Spleen (tissue), 11 donors: ENCODE results near the gene ENPP1. TPM values are rescaled to one million over a fixed set of nuclear protein-coding genes. Genes with fewer than 3 reads are reported as not detected.

Experiments
- DNase-seq: peaks from one replicate; pipeline ENCODE4 v3.0.0-alpha.2; 2020
- H3K27ac ChIP-seq, 8 donors: fragments of 200-600 bp; sonication (generic) in 7 of 8; 1 replicate in 4 of 8; 2 replicates in 4 of 8; pipeline versions ENCODE4 v1.5.0 to v1.8.0; 2016 to 2021; ENCODE audit warnings: inconsistent platforms in 4 of 8, mild to moderate bottlenecking in 4 of 8, moderate library complexity in 1 of 8
- H3K27me3 ChIP-seq, 7 donors: fragments of 200-600 bp; sonication (generic) in 6 of 7; replicated peaks in 1 of 7; 1 replicate in 4 of 7; 2 replicates in 3 of 7; pipeline versions ENCODE4 v1.5.0 to v1.8.0; 2016 to 2021; ENCODE audit warnings: inconsistent platforms in 3 of 7, mild to moderate bottlenecking in 1 of 7
- H3K36me3 ChIP-seq, 6 donors: fragments of 200-600 bp; sonication (generic) in 5 of 6; 1 replicate in 4 of 6; 2 replicates in 2 of 6; pipeline versions ENCODE4 v1.5.0 to v1.8.0; 2016 to 2021; ENCODE audit warnings: inconsistent platforms in 2 of 6
- H3K4me1 ChIP-seq, 6 donors: fragments of 200-600 bp; sonication (generic) in 5 of 6; 1 replicate in 3 of 6; 2 replicates in 3 of 6; pipeline versions ENCODE4 v1.5.0 to v1.8.0; 2016 to 2021; ENCODE audit warnings: inconsistent platforms in 3 of 6
- H3K4me3 ChIP-seq, 8 donors: fragments of 200-600 bp; sonication (generic) in 7 of 8; 1 replicate in 4 of 8; 2 replicates in 4 of 8; pipeline versions ENCODE4 v1.5.0 to v1.8.0; 2016 to 2021; ENCODE audit warnings: inconsistent platforms in 4 of 8, mild to moderate bottlenecking in 4 of 8, moderate library complexity in 2 of 8
- H3K9me3 ChIP-seq, 8 donors: fragments of 200-600 bp; sonication (generic) in 7 of 8; 1 replicate in 4 of 8; 2 replicates in 4 of 8; pipeline versions ENCODE4 v1.5.0 to v1.8.0; 2016 to 2021; ENCODE audit warnings: inconsistent platforms in 4 of 8
- CTCF ChIP-seq, 11 experiments: fragments of 200-600 bp in 7 of 11; fragments of 450-650 bp in 4 of 11; sonication (generic) in 4 of 11; IDR thresholded peaks in 8 of 11; conservative IDR thresholded peaks in 3 of 11; 1 replicate in 7 of 11; 2 replicates in 4 of 11; pipeline versions ENCODE4 v1.4.0 to v1.8.0; 2016 to 2021; ENCODE audit warnings: antibody characterized with exemption in 11 of 11, inconsistent platforms in 4 of 11, mild to moderate bottlenecking in 1 of 11
- POLR2A ChIP-seq, 3 donors: fragments of 450-650 bp; IDR thresholded peaks; one replicate each; pipeline ENCODE4 v1.5.1; 2017; ENCODE audit warnings: antibody characterized with exemption in 3 of 3, mild to moderate bottlenecking in 1 of 3
- POLR2AphosphoS5 ChIP-seq, 3 donors: sonication (generic); formaldehyde crosslinking; IDR thresholded peaks; one replicate each; pipeline ENCODE4 v1.5.1; 2017; ENCODE audit warnings: antibody characterized with exemption in 3 of 3
- WGBS, 5 donors: extraction: QIAGEN DNeasy Blood & Tissue Kit in 3 of 5; methylation state at CpG; one replicate each; pipeline versions ENCODE4 v1.1.5 to v1.1.7; 2013 to 2018; 5-methylcytosine and 5-hydroxymethylcytosine counted together
- intact Hi-C: fragments of 100-400 bp; cut with DNase I; formaldehyde crosslinking; loops from one replicate; pipeline ENCODE4 v1.15.0; 2023; ENCODE audit warnings: low total_unique reads
- polyA plus RNA-seq, 3 donors: library from polyadenylated mRNA; stranded (reverse); fragments of 200-250 nt; gene quantifications; one replicate each; pipeline ENCODE4 v1.2.1, GENCODE V29; 2013
- total RNA-seq, 7 donors: library from RNA; depleted of rRNA in 3 of 7; stranded (reverse); fragments of >200 nt in 3 of 7; fragmentation: NEBNext Ultra II Directional in 4 of 7; extraction: Animal tissue kit (Norgen Biotek cat#: 25700) in 4 of 7; gene quantifications; one replicate each; pipeline versions ENCODE4 v1.1.0 to v1.2.1, GENCODE V29; 2016 to 2021
- donor health status: healthy with polysubstance abuse.
- donor health status: DM: no; HTN: no; CAD: no; lungs with moderate emphysema.
- donor health status: DM: no; HTN: no; CAD: no.
- donor health status: Bipolar disorder and iron deficiency.
- donor health status: healthy.
- donor health status: DM: no; HTN: no; CAD: no.
- donor health status: DM: yes; HTN: yes; CAD: no.

ENPP1 gene
- total and polyA plus RNA-seq, 10 donors = 0.46 to 10.6 (median 2.9) TPM

DNA sequence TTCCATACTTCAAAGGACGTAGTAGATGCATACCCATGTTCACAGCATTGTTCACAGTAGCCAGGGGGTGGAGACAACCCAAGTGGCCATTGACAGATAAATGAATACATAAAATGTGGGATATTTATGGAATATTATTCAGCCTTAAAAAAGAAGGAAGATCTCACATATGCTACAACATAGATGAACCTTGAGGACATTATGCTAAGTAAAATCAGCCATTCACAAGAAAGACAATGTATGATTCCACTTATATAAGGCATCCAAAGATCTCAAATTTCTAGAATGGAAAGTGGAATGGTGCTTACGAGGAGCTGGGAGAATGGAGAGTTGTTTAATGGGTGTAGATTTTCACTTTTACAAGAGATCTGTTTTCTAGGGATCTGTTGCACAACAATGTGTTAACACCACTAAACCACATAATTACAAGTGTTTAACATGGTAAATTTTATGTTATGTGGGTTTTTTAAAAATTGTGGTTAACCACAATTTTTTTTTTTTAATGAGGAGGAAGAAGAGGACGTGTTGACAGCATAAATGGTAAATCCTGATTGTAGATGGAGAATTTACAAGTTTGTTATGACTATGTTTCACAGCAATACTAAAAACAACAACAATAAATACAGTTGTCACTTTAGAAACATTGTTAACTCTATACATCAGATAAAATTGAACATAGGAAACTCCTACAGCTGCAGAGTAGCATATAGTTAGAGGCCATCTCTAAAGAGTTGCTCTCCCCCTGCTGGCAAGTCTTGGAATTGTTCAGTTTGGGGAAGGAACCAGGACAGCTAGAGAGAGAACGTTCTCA is 101.8 kb downstream of the ENPP1 start:
- 37 to 48% (median 47%) methylated on average over 4 of the region's 4 CpGs for WGBS, 5 donors
- no peak for TF ChIP-seq POLR2A (IDR thresholded peaks at IDR 0.05)
- peak; percentile 52 to 89 (median 80) for TF ChIP-seq CTCF (IDR thresholded peaks at IDR 0.05 in 8 of 11, conservative IDR thresholded peaks at IDR 0.05 in 3 of 11)
- no peak for DNase-seq
- no peaks in the 10 kb centered on the region for H3K9me3 ChIP-seq
- no peak overlapping the region for H3K27ac ChIP-seq
- intact Hi-C loops = loop anchor here (10.0 kb wide), 1 partner anchor 215 kb away; no protein-coding TSS in a partner anchor
- no peak overlapping the region for H3K4me3 ChIP-seq
- peaks cover 0 to 47% (median 0%) of the 10 kb centered on the region in 7 donors for H3K27me3 ChIP-seq
- H3K4me1 ChIP-seq = peaks cover 0 to 9% (median 0%) of the 10 kb centered on the region in 6 donors
- H3K36me3 ChIP-seq = no peaks in the 10 kb centered on the region

GRCh38 chr6:131910219-131910589 is 102.4 kb downstream of the ENPP1 start:
- TF ChIP-seq CTCF (IDR thresholded peaks at IDR 0.05 in 8 of 11, conservative IDR thresholded peaks at IDR 0.05 in 3 of 11) (peak in 5 of 11 experiments; percentile 3 to 42 (median 24)), POLR2AphosphoS5 (IDR thresholded peaks at IDR 0.05) (no peak)
- Histone ChIP-seq H3K4me1 (peaks cover 0 to 11% (median 0%) of the 10 kb centered on the region in 6 donors), H3K27me3 (peaks cover 0 to 53% (median 1%) of the 10 kb centered on the region in 7 donors), H3K36me3 (no peaks in the 10 kb centered on the region), H3K9me3 (no peaks in the 10 kb centered on the region), H3K4me3 (no peak overlapping the region), H3K27ac (no peak overlapping the region)
- no peak for DNase-seq
- WGBS, 5 donors = 85 to 98% (median 90%) methylated on average over 1 of the region's 1 CpG
- intact Hi-C loops = loop anchor here (10.0 kb wide), 1 partner anchor 215 kb away; no protein-coding TSS in a partner anchor

GRCh38 chr6:131910956-131911355 is 103.1 kb downstream of the ENPP1 start:
- no peak for DNase-seq
- WGBS, 5 donors = 65 to 83% (median 74%) methylated on average over 4 of the region's 4 CpGs
- Histone ChIP-seq H3K36me3 (no peaks in the 10 kb centered on the region), H3K27me3 (peaks cover 0 to 61% (median 7%) of the 10 kb centered on the region in 7 donors), H3K9me3 (no peaks in the 10 kb centered on the region), H3K4me3 (no peak overlapping the region), H3K4me1 (peaks cover 0 to 14% (median 0%) of the 10 kb centered on the region in 6 donors), H3K27ac (no peak overlapping the region)
- intact Hi-C loops = loop anchor here (10.0 kb wide), 1 partner anchor 216 kb away; no protein-coding TSS in a partner anchor
- TF ChIP-seq CTCF (IDR thresholded peaks at IDR 0.05 in 8 of 11, conservative IDR thresholded peaks at IDR 0.05 in 3 of 11) (no peak), POLR2AphosphoS5 (IDR thresholded peaks at IDR 0.05) (no peak)

GRCh38 chr6:131911951-131912350 is 104.1 kb downstream of the ENPP1 start:
- Histone ChIP-seq H3K9me3 (no peaks in the 10 kb centered on the region), H3K4me3 (no peak overlapping the region), H3K27me3 (peaks cover 0 to 62% (median 7%) of the 10 kb centered on the region in 7 donors), H3K36me3 (no peaks in the 10 kb centered on the region), H3K27ac (no peak overlapping the region), H3K4me1 (peaks cover 0 to 15% (median 0%) of the 10 kb centered on the region in 6 donors)
- DNase-seq = no peak
- 39 to 53% (median 43%) methylated on average over 3 of the region's 3 CpGs for WGBS, 5 donors
- TF ChIP-seq POLR2A (IDR thresholded peaks at IDR 0.05) (no peak), CTCF (IDR thresholded peaks at IDR 0.05 in 8 of 11, conservative IDR thresholded peaks at IDR 0.05 in 3 of 11) (no peak), POLR2AphosphoS5 (IDR thresholded peaks at IDR 0.05) (no peak)
- intact Hi-C loops = loop anchor here (10.0 kb wide), 1 partner anchor 217 kb away; no protein-coding TSS in a partner anchor
